Adrenal gland (tissue), 12 donors: Measurements from ENCODE around the gene SPATC1L. TPM values are rescaled to one million over a fixed set of nuclear protein-coding genes. Genes with fewer than 3 reads are reported as not detected.
"Not testable (repeated sequence)": the region's sequence is repeated elsewhere in the genome, so short reads cannot be mapped to it uniquely, and the experiment has no call there.

ENCODE experiments used
- DNase-seq, 7 donors: peaks; one replicate each; pipeline ENCODE4 v3.0.0-alpha.2; 2019 to 2020
- H3K27ac ChIP-seq, 5 donors: fragments of 200-600 bp; sonication (generic) in 4 of 5; 1 replicate in 3 of 5; 2 replicates in 2 of 5; pipeline versions ENCODE4 v1.5.1 to v1.8.0; 2016 to 2020; ENCODE audit warnings: mild to moderate bottlenecking in 1 of 5
- H3K27me3 ChIP-seq: fragments of 200-600 bp; 2 replicates; pipeline ENCODE4 v1.8.0; 2021
- H3K36me3 ChIP-seq, 2 donors: fragments of 200-600 bp; replicated peaks in 1 of 2; 1 replicate in 1 of 2; 2 replicates in 1 of 2; pipeline versions ENCODE4 v1.5.1 to v1.8.0; 2018 to 2022
- H3K4me1 ChIP-seq, 2 donors: fragments of 200-600 bp; replicated peaks in 1 of 2; 1 replicate in 1 of 2; 2 replicates in 1 of 2; pipeline versions ENCODE4 v1.5.1 to v1.8.0; 2018 to 2021
- H3K4me3 ChIP-seq, 4 donors: fragments of 200-600 bp; sonication (generic) in 3 of 4; one replicate each; pipeline ENCODE4 v1.5.1; 2016 to 2018
- H3K9me3 ChIP-seq, 3 donors: fragments of 200-600 bp; sonication (generic) in 1 of 3; replicated peaks in 1 of 3; 1 replicate in 2 of 3; 2 replicates in 1 of 3; pipeline versions ENCODE4 v1.5.1 to v1.8.0; 2016 to 2021
- CTCF ChIP-seq, 6 experiments: fragments of 450-650 bp in 4 of 6; fragments of 200-600 bp in 2 of 6; sonication (generic) in 1 of 6; IDR thresholded peaks; 1 replicate in 5 of 6; 2 replicates in 1 of 6; pipeline versions ENCODE4 v1.5.1 to v1.8.0; 2016 to 2021; ENCODE audit warnings: antibody characterized with exemption in 6 of 6, mild to moderate bottlenecking in 2 of 6, moderate library complexity in 1 of 6
- POLR2A ChIP-seq, 2 donors: fragments of 450-650 bp; IDR thresholded peaks; one replicate each; pipeline ENCODE4 v1.6.1; 2017; ENCODE audit warnings: antibody characterized with exemption in 2 of 2, mild to moderate bottlenecking in 2 of 2, moderate library complexity in 1 of 2
- WGBS, 4 donors: extraction: QIAGEN DNeasy Blood & Tissue Kit in 2 of 4; methylation state at CpG; one replicate each; pipeline versions ENCODE4 v1.1.5 to v1.1.7; 2013 to 2017; 5-methylcytosine and 5-hydroxymethylcytosine counted together
- intact Hi-C, 2 donors: fragments of 100-400 bp; cut with DNase I; formaldehyde crosslinking; loops; one replicate each; pipeline versions ENCODE4 v1.14.1 to v1.15.0; 2022 to 2023
- polyA plus RNA-seq, 3 donors: library from polyadenylated mRNA; stranded (reverse); fragments of 200-250 nt in 2 of 3; fragments of 350-450 nt in 1 of 3; fragmentation: Illumina TruSeq in 1 of 3; extraction: RNeasy Lipid Tissue Mini Kit (QIAGEN cat#74804) in 1 of 3; gene quantifications; one replicate each; pipeline ENCODE4 v1.2.3, GENCODE V29; 2013 to 2014
- total RNA-seq, 9 donors: library from RNA; depleted of rRNA in 4 of 9; stranded (reverse); fragments of >200 nt in 4 of 9; fragments of 120-200 nt in 1 of 9; fragmentation: NEBNext Ultra II Directional in 1 of 9; extraction: Animal tissue kit (Norgen Biotek cat#: 25700) in 1 of 9; gene quantifications; one replicate each; pipeline versions ENCODE4 v1.1.0 to v1.2.4, GENCODE V29; 2013 to 2023
- donor health status: healthy with polysubstance abuse.
- donor health status: Bipolar disorder and iron deficiency.
- donor health status: DM: yes; HTN: yes; CAD: no.
- donor health status: DM: no; HTN: no; CAD: no.
- donor health status: DM: no; HTN: no; CAD: no.
- donor health status: DM: yes; HTN: yes; CAD: no.

The SPATC1L gene
- total and polyA plus RNA-seq, 12 donors = 8.4 to 91.5 (median 25.3) TPM

- Histone ChIP-seq H3K27ac (peak overlapping the region in 1 of 5 donors; percentile 93), H3K4me3 (no peak overlapping the region), H3K9me3 (no peaks in the 10 kb centered on the region), H3K36me3 (no peaks in the 10 kb centered on the region), H3K27me3 (no peaks in the 10 kb centered on the region), H3K4me1 (peaks cover 17 to 35% of the 10 kb centered on the region in 2 donors)
- TF ChIP-seq CTCF (IDR thresholded peaks at IDR 0.05) (no peak), POLR2A (IDR thresholded peaks at IDR 0.05) (no peak)
- DNase-seq = peak in 1 of 7 donors; percentile 50
- intact Hi-C loops = no loop called here
- 79 to 86% (median 83%) methylated on average over 7 of the region's 7 CpGs for WGBS, 4 donors
Observed at GRCh38 chr21:46185716-46186115, 1.5 kb upstream of the SPATC1L start.

- H3K4me3 ChIP-seq = peak overlapping the region in 2 of 4 donors; percentile 30 to 50
- no peaks in the 10 kb centered on the region for H3K9me3 ChIP-seq
- H3K36me3 ChIP-seq = no peaks in the 10 kb centered on the region
- H3K27ac ChIP-seq = peak overlapping the region; percentile 41 to 93 (median 81)
- DNase-seq = peak; percentile 80 to 94 (median 89)
- H3K4me1 ChIP-seq = peaks cover 14 to 28% of the 10 kb centered on the region in 2 donors
- TF ChIP-seq CTCF (IDR thresholded peaks at IDR 0.05) = no peak
- peak in 1 of 2 donors; percentile 46 for TF ChIP-seq POLR2A (IDR thresholded peaks at IDR 0.05)
- WGBS, 4 donors = 14 to 51% (median 32%) methylated on average over 21 to 30 of the region's 30 CpGs
- no peaks in the 10 kb centered on the region for H3K27me3 ChIP-seq
- intact Hi-C loops = no loop called here
Observed at GRCh38 chr21:46184625-46185555, 631 bp upstream of the SPATC1L start.

- intact Hi-C loops, H3K36me3 ChIP-seq, H3K27me3 ChIP-seq, H3K9me3 ChIP-seq: not testable (repeated sequence)
- 17 to 40% (median 22%) methylated on average over 1 to 7 of the region's 13 CpGs; no CpG with 5 or more reads in 1 of the 4 donors for WGBS, 4 donors
- Histone ChIP-seq H3K4me1 (peaks cover 0 to 13% of the 10 kb centered on the region in 2 donors), H3K27ac (peak overlapping the region in 4 of 5 donors; percentile 46 to 62 (median 54)), H3K4me3 (peak overlapping the region in 1 of 4 donors; percentile 60)
- DNase-seq = peak in 1 of 7 donors; percentile 35
Observed at GRCh38 chr21:46183337-46183909, 836 bp downstream of the SPATC1L start.

- TF ChIP-seq CTCF (IDR thresholded peaks at IDR 0.05) = no peak
- TF ChIP-seq POLR2A (IDR thresholded peaks at IDR 0.05) = peak in 1 of 2 donors; percentile 76
- H3K9me3 ChIP-seq = no peaks in the 10 kb centered on the region
- H3K27ac ChIP-seq = peak overlapping the region in 4 of 5 donors; percentile 43 to 62 (median 54)
- no peaks in the 10 kb centered on the region for H3K27me3 ChIP-seq
- H3K36me3 ChIP-seq = no peaks in the 10 kb centered on the region
- intact Hi-C loops = no loop called here
- peaks cover 0 to 6% of the 10 kb centered on the region in 2 donors for H3K4me1 ChIP-seq
- DNase-seq = peak; percentile 58 to 82 (median 74)
- WGBS, 4 donors = 62 to 91% (median 75%) methylated on average over 25 to 44 of the region's 44 CpGs
- no peak overlapping the region for H3K4me3 ChIP-seq
Observed at GRCh38 chr21:46182548-46183336, 1.5 kb downstream of the SPATC1L start.
